Breast epithelium (tissue), 3 donors: ENCODE data around the gene GNAQ.

Source experiments
- POLR2AphosphoS5 ChIP-seq, 3 donors: sonication (generic); formaldehyde crosslinking; IDR thresholded peaks; one replicate each; pipeline ENCODE4 v1.6.1; 2017; ENCODE audit warnings: antibody characterized with exemption in 3 of 3
- TF ChIP-seq, protein P1 (sequence below), 3 donors: fragments of 450-650 bp; IDR thresholded peaks; one replicate each; pipeline ENCODE4 v1.5.1; 2016 to 2017; ENCODE audit warnings: antibody characterized with exemption in 3 of 3, mild to moderate bottlenecking in 3 of 3, moderate library complexity in 3 of 3

DNA sequence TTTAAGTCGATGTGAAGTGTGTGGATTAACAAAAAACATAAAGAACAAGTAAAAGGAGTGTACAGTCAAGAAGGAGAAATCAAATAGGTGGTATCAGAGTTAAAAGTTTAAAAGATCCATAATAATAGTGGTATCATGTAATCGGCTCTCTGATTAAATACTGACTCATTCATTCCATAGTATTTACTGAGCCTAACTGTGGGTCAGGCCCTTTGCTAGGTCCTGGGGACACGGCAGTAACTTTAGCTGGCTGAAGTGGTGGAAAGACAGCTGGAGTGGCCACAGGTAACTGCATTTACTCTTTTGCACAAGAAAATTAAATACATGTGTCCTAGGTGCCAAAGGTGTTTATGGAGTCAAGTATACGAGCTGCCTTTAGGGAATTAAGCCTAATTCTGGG lies 124.0 kb downstream of the GNAQ start:
- TF ChIP-seq, protein P1, sequence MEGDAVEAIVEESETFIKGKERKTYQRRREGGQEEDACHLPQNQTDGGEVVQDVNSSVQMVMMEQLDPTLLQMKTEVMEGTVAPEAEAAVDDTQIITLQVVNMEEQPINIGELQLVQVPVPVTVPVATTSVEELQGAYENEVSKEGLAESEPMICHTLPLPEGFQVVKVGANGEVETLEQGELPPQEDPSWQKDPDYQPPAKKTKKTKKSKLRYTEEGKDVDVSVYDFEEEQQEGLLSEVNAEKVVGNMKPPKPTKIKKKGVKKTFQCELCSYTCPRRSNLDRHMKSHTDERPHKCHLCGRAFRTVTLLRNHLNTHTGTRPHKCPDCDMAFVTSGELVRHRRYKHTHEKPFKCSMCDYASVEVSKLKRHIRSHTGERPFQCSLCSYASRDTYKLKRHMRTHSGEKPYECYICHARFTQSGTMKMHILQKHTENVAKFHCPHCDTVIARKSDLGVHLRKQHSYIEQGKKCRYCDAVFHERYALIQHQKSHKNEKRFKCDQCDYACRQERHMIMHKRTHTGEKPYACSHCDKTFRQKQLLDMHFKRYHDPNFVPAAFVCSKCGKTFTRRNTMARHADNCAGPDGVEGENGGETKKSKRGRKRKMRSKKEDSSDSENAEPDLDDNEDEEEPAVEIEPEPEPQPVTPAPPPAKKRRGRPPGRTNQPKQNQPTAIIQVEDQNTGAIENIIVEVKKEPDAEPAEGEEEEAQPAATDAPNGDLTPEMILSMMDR (IDR thresholded peaks at IDR 0.05): no peak
- TF ChIP-seq POLR2AphosphoS5 (IDR thresholded peaks at IDR 0.05): no peak
